Upper lobe of right lung (tissue), 1 donor: ENCODE data around the gene TIGAR. TPM values are rescaled to one million over a fixed set of nuclear protein-coding genes. Genes with fewer than 3 reads are reported as not detected.

ENCODE experiments used
- ATAC-seq: fragments of 200-7000 bp; cut with Tn5 transposase; one replicate; pipeline ENCODE4 v1.9.1; 2020; ENCODE audit warnings: mild to moderate bottlenecking, moderate library complexity
- DNase-seq: peaks from one replicate; pipeline ENCODE4 v3.0.0-alpha.2; 2020
- H3K27ac ChIP-seq: fragments of 200-600 bp; one replicate; pipeline ENCODE4 v1.8.0; 2022
- H3K27me3 ChIP-seq: fragments of 200-600 bp; one replicate; pipeline ENCODE4 v1.8.0; 2022; ENCODE audit warnings: mild to moderate bottlenecking
- H3K36me3 ChIP-seq: fragments of 200-600 bp; one replicate; pipeline ENCODE4 v1.8.0; 2022
- H3K4me1 ChIP-seq: fragments of 200-600 bp; one replicate; pipeline ENCODE4 v1.8.0; 2022
- H3K4me3 ChIP-seq: fragments of 200-600 bp; one replicate; pipeline ENCODE4 v1.8.0; 2022; ENCODE audit warnings: mild to moderate bottlenecking
- H3K9me3 ChIP-seq: fragments of 200-600 bp; one replicate; pipeline ENCODE4 v1.8.0; 2022
- CTCF ChIP-seq: fragments of 200-600 bp; IDR thresholded peaks from one replicate; pipeline ENCODE4 v1.8.0; 2022; ENCODE audit warnings: antibody characterized with exemption
- intact Hi-C: fragments of 100-400 bp; cut with DNase I; formaldehyde crosslinking; loops from one replicate; pipeline ENCODE4 v1.11.0; 2022
- total RNA-seq: library from RNA; stranded (reverse); fragmentation: NEBNext Ultra II Directional; extraction: Animal tissue kit (Norgen Biotek cat#: 25700); gene quantifications from one replicate; pipeline ENCODE4 v1.2.1, GENCODE V29; 2021
- donor health status: DM: no; HTN: yes; CAD: no; lungs with severe emphysema.

Gene TIGAR
- total RNA-seq, 1 donor from 2014 or later, result 20.0 TPM

- Histone ChIP-seq H3K36me3 (peaks cover under 1% of the 10 kb centered on the region), H3K4me1 (peaks cover 54% of the 10 kb centered on the region), H3K4me3 (peak within 1 kb of the TSS; percentile 77), H3K27ac (peak within 1 kb of the TSS; percentile 86), H3K9me3 (no peaks in the 10 kb centered on the region), H3K27me3 (peaks cover 37% of the 10 kb centered on the region)
- no peak for TF ChIP-seq CTCF
- DNase-seq (peak; percentile 92), ATAC-seq (peak; percentile 74)
- intact Hi-C loops, result loop anchor here (10.0 kb wide), 1 partner anchor 389 kb away; no protein-coding TSS in a partner anchor
Observed at GRCh38 chr12:4273652-4274395, 47.2 kb upstream of the TIGAR start, which contains the start of gene CCND2. CCND2 (plus strand) TSS chr12:4273762; CDS start chr12:4274041, 279 bp downstream.

- Histone ChIP-seq H3K9me3 (no peaks in the 10 kb centered on the region), H3K4me1 (peaks cover 61% of the 10 kb centered on the region), H3K27ac (peak overlapping the region; percentile 86), H3K36me3 (peaks cover 8% of the 10 kb centered on the region), H3K27me3 (peaks cover 36% of the 10 kb centered on the region), H3K4me3 (peak overlapping the region; percentile 77)
- no peak for ATAC-seq
- no peak for DNase-seq
- intact Hi-C loops, result loop anchor here (10.0 kb wide), 1 partner anchor 390 kb away; no protein-coding TSS in a partner anchor
- TF ChIP-seq CTCF, result no peak
Observed at GRCh38 chr12:4274396-4275015, 46.5 kb upstream of the TIGAR start.

GRCh38 chr12:4275016-4275869 lies 45.8 kb upstream of the TIGAR start:
- Histone ChIP-seq H3K4me3 (peak overlapping the region; percentile 77), H3K27me3 (peaks cover 29% of the 10 kb centered on the region), H3K4me1 (peaks cover 62% of the 10 kb centered on the region), H3K9me3 (no peaks in the 10 kb centered on the region), H3K36me3 (peaks cover 15% of the 10 kb centered on the region), H3K27ac (peak overlapping the region; percentile 86)
- no peak for DNase-seq
- intact Hi-C loops, result loop anchor here (10.0 kb wide), 1 partner anchor 390 kb away; no protein-coding TSS in a partner anchor
- no peak for ATAC-seq
- TF ChIP-seq CTCF, result no peak

- Histone ChIP-seq H3K4me1 (peaks cover 64% of the 10 kb centered on the region), H3K4me3 (peak overlapping the region; percentile 77), H3K9me3 (no peaks in the 10 kb centered on the region), H3K36me3 (peaks cover 20% of the 10 kb centered on the region), H3K27me3 (peaks cover 23% of the 10 kb centered on the region), H3K27ac (peak overlapping the region; percentile 86)
- intact Hi-C loops, result loop anchor here (10.0 kb wide), 1 partner anchor 391 kb away; no protein-coding TSS in a partner anchor
- no peak for DNase-seq
- no peak for ATAC-seq
- TF ChIP-seq CTCF, result no peak
Observed at GRCh38 chr12:4275870-4276301, 45.1 kb upstream of the TIGAR start.

DNA sequence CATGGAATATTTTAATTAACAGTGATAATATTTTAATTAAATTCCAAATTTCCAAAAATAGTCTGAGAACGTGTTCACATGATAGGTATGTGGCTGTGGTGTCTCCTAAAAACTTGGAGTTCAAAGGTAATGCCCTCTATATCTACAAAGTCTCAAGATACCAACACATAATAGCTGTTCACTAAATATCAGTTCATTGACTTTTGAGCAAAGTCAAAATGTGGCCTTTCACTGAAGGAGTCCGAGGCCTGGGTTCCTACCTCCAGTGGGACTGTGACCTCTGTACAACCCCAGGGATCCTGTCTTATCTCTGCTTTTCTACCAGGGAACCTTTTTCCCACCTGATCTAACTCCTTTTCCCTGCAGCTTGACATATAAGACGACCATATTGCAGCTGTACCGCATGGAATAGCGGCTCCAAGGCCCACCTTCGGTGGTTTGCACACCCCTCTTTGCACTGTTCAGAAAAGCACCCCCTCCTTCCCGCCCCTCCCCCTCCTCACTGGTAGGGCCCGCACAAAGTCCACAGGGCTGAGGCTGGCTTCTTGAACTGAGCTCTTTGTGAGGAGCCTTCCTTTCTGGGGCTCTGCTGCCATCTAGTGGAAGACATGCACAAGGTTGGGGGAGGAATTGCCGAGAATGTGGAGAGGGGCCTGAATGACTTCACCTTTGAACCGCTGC lies 44.3 kb upstream of the TIGAR start:
- Histone ChIP-seq H3K4me1 (peaks cover 60% of the 10 kb centered on the region), H3K4me3 (peak overlapping the region; percentile 77), H3K9me3 (no peaks in the 10 kb centered on the region), H3K27ac (no peak overlapping the region), H3K36me3 (peaks cover 26% of the 10 kb centered on the region), H3K27me3 (peaks cover 20% of the 10 kb centered on the region)
- DNase-seq (peak; percentile 87), ATAC-seq (peak; percentile 82)
- intact Hi-C loops, result loop anchor here (10.0 kb wide), 1 partner anchor 392 kb away; no protein-coding TSS in a partner anchor
- TF ChIP-seq CTCF, result peak; percentile 89
